HG03469 (cell line): ENCODE data around the gene ADGRV1.
"Not testable (repeated sequence)": the region's sequence is repeated elsewhere in the genome, so short reads cannot be mapped to it uniquely, and the experiment has no call there.

Experiments used
- ATAC-seq: cut with Tn5 transposase; IDR thresholded peaks from one replicate; pipeline ENCODE4 v1.9.1; 2021; ENCODE audit warnings: mild to moderate bottlenecking, moderate library complexity, moderate number of reproducible peaks; ENCODE audit not compliant: unreplicated experiment

ADGRV1 gene

GRCh38 chr5:90967851-90968250 is 409.3 kb downstream of the ADGRV1 start:
- ATAC-seq = no peak

- no peak for ATAC-seq
Observed at GRCh38 chr5:90968319-90968718, 409.7 kb downstream of the ADGRV1 start.

- ATAC-seq = not testable (repeated sequence)
Observed at GRCh38 chr5:90969945-90970344, 411.3 kb downstream of the ADGRV1 start.

DNA sequence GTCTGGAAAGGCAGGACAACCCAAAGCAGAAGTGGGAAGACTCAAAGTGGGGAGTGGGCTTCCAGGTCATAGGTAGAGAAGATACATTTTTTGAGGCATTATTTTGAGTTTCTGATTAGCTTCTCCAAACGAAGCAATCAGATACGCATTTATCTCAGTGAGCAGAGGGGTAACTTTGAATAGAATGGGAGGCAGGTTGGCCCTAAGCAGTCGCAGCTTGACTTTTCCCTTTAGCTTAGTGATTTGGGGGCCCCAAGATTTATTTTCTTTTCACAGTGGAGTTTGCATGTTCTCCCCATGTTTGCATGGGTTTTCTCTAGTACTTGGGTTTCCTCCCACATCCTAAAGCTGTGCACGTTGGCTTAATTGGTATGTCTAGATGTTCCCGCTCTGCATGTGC is 422.6 kb downstream of the ADGRV1 start:
- ATAC-seq = no peak

DNA sequence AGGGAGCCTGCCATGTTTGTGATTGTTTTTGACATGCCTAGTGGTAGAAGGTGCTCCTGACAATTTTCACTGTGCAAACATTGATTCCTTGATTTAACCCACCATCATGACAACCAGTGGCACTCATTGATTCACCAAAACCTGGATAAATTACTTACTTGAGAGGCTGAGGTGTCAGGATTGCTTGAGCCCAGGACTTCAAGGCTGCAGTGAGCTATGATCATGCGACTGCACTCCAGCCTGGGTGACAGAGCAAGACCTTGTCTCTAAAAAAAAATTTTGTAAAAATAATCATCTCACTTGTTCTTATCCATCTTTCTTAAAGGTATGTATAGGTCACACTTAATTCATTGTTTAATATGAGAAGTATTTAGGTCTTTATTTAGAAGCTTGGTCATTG is 423.2 kb downstream of the ADGRV1 start:
- ATAC-seq = no peak

DNA sequence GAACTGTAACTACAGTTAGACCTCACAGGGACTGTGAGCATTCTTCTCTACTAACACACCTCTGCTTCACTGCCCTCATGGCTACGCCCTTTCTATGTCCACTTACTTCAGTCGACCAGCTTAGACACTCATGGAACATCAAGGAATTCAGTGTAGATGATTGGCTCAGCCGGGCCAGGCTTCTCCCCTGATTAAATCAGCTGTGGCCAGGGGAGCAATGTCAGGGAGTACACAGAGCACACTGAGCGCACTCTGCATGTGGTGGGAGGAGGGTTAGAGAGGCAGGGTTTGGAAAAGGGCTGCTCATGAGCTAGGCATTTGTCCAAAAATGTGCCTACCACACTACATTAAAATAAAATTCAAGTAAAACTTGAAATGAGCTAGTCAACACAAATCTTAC is 424.0 kb downstream of the ADGRV1 start:
- ATAC-seq = no peak

DNA sequence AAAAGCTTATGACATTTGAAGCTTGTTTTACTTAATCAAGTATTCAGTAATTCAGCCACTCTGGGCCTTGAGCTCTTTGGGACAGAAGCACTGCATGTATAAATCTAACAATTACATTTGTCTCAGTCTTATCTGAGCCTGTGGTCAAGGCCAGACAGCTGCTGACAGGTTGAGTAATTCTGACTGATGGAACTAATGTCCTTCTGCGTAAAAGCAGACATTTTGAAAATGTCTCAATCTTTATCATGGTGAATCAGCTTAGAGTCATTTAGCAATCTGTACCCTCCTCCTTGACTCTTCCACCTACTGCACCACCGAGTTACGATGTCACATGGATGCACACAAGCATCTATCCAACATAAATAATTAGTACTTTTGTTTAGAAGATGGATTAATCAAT is 424.6 kb downstream of the ADGRV1 start:
- ATAC-seq = no peak

DNA sequence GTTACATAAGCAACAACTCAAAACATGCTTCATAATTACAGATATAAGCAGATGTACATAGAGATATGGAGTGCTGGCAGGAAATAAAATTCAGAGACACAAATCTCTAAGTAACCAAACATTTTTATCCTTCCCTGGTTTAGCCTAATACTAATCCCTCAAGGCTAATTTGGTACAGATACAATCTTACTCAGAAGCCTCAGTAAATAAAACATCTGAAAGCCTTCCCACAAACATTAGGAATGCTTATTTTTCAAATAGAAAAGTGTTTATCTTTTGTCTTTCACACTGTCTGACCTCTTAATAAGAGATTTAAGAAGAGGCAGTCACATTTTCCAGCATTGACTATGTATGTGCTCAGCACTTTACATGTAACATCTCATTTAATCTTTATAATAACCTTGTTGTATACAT is 425.1 kb downstream of the ADGRV1 start:
- ATAC-seq = no peak

DNA sequence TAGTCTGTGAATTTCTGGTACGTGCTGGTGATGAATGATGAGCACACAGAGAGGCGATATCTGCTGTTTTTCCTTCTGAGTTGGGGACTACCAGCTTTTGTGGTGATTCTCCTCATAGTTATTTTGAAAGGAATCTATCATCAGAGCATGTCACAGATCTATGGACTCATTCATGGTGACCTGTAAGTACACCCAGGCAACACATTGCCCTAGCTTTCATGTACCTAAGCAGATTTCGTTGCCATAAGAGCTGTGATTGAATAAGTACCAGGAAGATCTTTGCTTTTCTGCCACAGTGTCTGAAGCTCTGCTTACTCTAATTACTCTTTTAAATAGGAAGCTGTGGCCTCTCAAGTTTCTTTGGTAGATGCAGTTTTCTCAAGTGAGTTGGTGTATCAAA is 426.7 kb downstream of the ADGRV1 start:
- ATAC-seq = no peak

GRCh38 chr5:90987726-90988125 is 429.1 kb downstream of the ADGRV1 start:
- no peak for ATAC-seq

DNA sequence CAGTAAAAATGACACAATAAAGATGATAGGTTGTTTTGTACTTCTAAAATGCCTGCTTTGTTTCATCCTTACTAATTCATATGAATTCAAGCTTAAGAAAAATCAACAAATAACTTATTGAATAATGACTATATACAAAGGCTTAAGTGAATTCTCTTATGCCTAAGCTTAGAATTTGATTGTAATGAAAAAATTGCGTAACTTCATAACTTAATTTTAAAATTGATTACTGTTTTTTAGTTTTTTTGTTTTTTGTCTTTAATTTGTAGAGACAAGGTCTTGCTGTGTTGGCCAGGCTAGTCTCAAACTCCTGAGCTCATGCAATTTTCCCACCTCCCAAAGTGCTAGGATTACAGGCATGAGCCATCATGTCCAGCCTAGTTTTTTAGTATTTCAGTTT is 432.6 kb downstream of the ADGRV1 start:
- ATAC-seq = no peak

DNA sequence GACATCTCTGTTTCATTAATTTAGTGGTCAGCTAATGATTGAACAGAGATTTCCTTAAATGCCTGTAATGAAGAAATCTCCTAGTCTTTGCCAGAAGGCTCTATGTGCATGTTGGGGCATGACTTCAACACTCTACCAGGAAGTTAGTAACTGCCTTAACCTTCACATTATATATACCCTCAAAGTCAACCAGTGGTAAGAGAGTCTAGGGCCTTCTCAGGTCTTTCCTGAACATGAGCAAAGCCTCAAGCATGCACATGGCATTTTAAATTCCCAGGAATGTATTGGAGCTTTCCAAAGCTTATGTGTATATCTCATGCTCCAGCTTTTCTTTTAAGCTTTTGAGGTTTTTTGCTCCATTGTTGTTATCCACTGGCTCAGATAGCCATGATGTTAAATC is 436.2 kb downstream of the ADGRV1 start:
- no peak for ATAC-seq

DNA sequence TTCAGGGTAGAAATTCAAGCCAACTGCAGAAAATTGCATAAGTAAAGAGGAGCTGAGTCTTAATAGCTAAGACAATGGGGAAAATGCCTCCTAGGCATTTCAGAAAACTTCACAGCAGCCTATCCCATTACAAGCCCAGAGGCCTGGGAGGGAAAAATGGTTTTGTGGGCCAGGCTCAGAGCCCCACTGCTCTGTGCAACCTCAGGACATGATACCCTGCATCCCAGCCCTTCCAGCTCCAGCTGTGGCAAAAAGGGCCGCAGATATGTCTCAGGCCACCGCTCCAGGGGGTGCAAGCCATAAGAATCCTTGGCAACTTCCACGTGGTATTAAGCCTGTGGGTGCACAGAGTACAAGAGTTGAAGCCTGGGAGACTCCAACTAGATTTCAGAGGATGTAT is 437.5 kb downstream of the ADGRV1 start:
- no peak for ATAC-seq

DNA sequence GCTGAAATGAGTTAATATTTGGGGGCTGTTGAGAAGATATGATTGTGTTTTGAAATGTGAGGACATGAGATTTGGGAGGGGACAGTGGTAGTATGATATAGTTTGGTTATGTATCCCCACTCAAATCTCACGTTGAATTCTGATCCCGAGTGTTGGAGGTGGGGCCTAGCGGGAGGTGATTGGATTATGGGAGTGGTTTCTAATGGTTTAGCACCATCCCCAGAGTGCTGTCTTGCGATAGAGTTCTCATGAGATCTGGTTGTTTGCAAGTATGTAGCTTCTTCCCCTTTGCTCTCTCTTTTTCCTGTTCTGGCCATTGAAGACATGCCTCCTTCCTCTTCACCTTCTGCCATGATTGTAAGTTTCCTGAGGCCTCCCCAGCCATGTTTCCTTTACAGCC is 438.5 kb downstream of the ADGRV1 start:
- ATAC-seq = no peak

DNA sequence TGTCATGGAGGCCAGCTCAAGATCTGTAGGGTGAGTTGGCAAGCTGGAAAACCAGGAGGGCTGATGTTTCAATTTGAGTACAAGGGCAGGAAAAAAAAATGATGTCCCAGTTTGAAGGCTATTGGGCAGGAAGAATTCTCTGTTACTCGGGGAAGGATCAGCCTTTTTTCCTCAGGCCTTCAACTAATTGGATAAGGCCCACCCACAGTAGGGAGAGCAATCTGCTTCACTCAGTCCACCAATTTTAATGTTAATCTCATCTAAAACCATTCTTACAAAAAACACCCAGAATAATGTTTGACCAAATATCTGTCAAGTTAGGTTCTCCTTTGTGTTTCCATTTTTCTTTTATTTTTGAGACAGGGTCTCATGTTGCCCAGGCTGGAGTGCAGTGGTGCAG is 442.1 kb downstream of the ADGRV1 start:
- ATAC-seq = no peak

DNA sequence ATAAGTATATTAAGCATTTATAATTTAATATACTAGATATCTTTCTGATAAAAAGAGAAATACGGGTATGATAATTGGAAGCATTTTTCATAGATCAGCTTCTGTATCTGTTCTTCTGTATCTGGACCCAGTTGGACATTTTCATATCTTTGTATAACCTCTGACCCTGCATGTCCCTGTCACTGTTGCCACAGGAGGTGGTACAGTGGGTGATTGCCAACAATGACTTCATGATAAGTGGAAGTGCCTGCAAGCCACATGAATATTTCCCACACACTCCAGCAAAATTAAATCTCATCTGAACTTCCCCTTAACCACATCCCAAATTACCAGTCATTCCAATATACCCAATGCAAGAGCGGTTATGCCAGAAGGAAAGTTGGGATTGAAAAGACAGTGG is 448.1 kb downstream of the ADGRV1 start:
- no peak for ATAC-seq

DNA sequence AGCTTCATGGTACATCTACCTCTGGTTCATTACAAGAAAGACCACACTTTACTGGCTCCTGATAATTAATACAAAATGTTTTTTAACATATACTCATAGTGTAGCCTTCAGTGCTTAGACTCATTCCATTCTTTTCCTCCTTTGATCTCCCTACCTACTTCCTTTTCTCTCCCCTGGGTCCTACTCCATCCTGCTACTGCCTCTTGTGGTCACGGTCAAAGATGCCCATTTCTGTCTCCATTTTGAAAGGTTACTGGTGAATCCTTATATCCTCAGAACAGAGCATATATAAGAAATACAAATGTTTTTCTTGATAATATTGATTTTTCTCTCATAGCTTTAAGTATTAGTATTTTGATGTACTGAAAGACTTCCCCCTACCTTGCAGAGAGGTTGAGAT is 448.7 kb downstream of the ADGRV1 start:
- no peak for ATAC-seq

GRCh38 chr5:91007780-91008402 is 449.3 kb downstream of the ADGRV1 start:
- no peak for ATAC-seq

GRCh38 chr5:91010090-91010489 is 451.5 kb downstream of the ADGRV1 start:
- no peak for ATAC-seq

DNA sequence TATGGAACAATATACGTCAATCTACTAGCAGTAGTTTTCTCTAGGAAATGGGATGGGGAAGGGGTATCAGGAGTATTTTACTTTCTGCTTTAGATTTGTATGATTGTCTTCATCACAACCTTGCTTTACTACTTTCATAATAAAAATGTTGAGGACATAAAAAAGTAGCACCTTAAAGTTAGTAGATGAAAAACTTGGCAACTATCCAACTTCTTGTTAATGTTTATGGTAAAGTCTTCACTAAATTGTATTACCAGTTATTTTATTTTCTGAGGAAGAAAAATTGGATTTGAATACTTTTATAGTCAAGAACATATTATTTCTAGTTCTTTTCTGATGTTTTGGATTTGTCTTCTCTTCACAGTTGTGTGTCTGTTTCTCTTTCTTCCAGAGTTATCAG is 452.4 kb downstream of the ADGRV1 start:
- ATAC-seq = no peak

DNA sequence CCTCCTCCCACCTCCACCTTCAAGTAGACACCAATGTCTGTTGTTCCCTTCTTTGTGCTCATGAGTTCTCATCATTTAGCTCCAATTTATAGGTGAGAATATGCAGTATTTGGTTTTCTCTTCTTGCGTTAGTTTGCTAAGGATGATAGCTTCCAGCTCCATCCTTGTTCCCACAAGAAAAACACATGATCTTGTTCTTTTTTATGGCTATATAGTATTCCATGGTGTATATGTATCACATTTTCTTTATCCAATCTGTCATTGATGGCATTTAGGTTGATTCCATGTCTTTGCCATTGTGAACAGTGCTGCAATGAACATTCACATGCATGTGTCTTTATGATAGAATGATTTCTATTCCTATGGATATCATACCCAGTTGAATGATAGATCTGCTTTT is 454.3 kb downstream of the ADGRV1 start:
- ATAC-seq = not testable (repeated sequence)

- ATAC-seq = no peak
Observed at GRCh38 chr5:91016322-91016721, 457.7 kb downstream of the ADGRV1 start.

GRCh38 chr5:91016954-91017700 is 458.5 kb downstream of the ADGRV1 start:
- no peak for ATAC-seq
